Astrocyte (in vitro differentiated cells and primary cell): ENCODE data around the gene NPFFR1. TPM values are rescaled to one million over a fixed set of nuclear protein-coding genes. Genes with fewer than 3 reads are reported as not detected.

ENCODE experiments used
- DNase-seq: peaks from one replicate; pipeline ENCODE4 v3.0.0-alpha.2; 2010; ENCODE audit warnings: low read depth
- FAIRE-seq: peaks from 2 replicates; lab custom pipeline; 2011; peaks lifted over from hg19 to GRCh38; lab: Jason Lieb, UNC
- H2AFZ ChIP-seq: 2 replicates; pipeline ENCODE4 v1.6.0; 2012; ENCODE audit warnings: low read depth, low read length, inconsistent platforms
- H3K27ac ChIP-seq: 2 replicates; pipeline ENCODE4 v1.5.1; 2011; ENCODE audit warnings: low read depth, low read length, inconsistent platforms
- H3K27me3 ChIP-seq: 2 replicates; pipeline ENCODE4 v1.6.0; 2011; ENCODE audit warnings: low read length, inconsistent platforms; ENCODE audit not compliant: insufficient read depth
- H3K36me3 ChIP-seq: 2 replicates; pipeline ENCODE4 v1.5.1; 2011; ENCODE audit warnings: low read length, inconsistent platforms; ENCODE audit not compliant: insufficient read depth
- H3K4me1 ChIP-seq: 2 replicates; pipeline ENCODE4 v1.5.1; 2011; ENCODE audit warnings: low read length, inconsistent platforms; ENCODE audit not compliant: insufficient read depth
- H3K4me2 ChIP-seq: 2 replicates; pipeline ENCODE4 v1.6.0; 2012; ENCODE audit warnings: low read length, inconsistent platforms
- H3K4me3 ChIP-seq: 2 replicates; pipeline ENCODE4 v1.5.1; 2011; ENCODE audit warnings: low read depth, mild to moderate bottlenecking, low read length, inconsistent platforms; ENCODE audit not compliant: insufficient read depth
- H3K79me2 ChIP-seq: 2 replicates; pipeline ENCODE4 v1.6.0; 2012; ENCODE audit warnings: mild to moderate bottlenecking, low read length, inconsistent platforms; ENCODE audit not compliant: insufficient read depth
- H3K9ac ChIP-seq: 2 replicates; pipeline ENCODE4 v1.6.0; 2012; ENCODE audit warnings: mild to moderate bottlenecking, low read length, inconsistent platforms
- H3K9me3 ChIP-seq: 2 replicates; pipeline ENCODE4 v1.5.1; 2012; ENCODE audit warnings: low read depth, mild to moderate bottlenecking, low read length, inconsistent platforms; ENCODE audit not compliant: insufficient read depth
- H4K20me1 ChIP-seq: 2 replicates; pipeline ENCODE4 v1.6.0; 2012; ENCODE audit warnings: low read length, inconsistent platforms; ENCODE audit not compliant: insufficient read depth
- H3K27ac Mint-ChIP-seq: one replicate; pipeline ENCODE4 v1.8.0; 2021; ENCODE audit warnings: mild to moderate bottlenecking, mixed read lengths; ENCODE audit not compliant: unreplicated experiment
- H3K27me3 Mint-ChIP-seq: one replicate; pipeline ENCODE4 v1.8.0; 2021; ENCODE audit warnings: low read depth, mixed read lengths; ENCODE audit not compliant: unreplicated experiment
- H3K36me3 Mint-ChIP-seq: one replicate; pipeline ENCODE4 v1.8.0; 2021; ENCODE audit warnings: low read depth, mixed read lengths; ENCODE audit not compliant: unreplicated experiment
- H3K4me1 Mint-ChIP-seq: one replicate; pipeline ENCODE4 v1.8.0; 2021; ENCODE audit warnings: low read depth, mixed read lengths; ENCODE audit not compliant: unreplicated experiment
- H3K4me3 Mint-ChIP-seq: one replicate; pipeline ENCODE4 v1.8.0; 2021; ENCODE audit warnings: mild to moderate bottlenecking, moderate library complexity, mixed read lengths; ENCODE audit not compliant: unreplicated experiment
- H3K9me3 Mint-ChIP-seq: one replicate; pipeline ENCODE4 v1.8.0; 2021; ENCODE audit warnings: mild to moderate bottlenecking, mixed read lengths; ENCODE audit not compliant: unreplicated experiment
- CTCF ChIP-seq: IDR thresholded peaks from 2 replicates; pipeline ENCODE4 v1.5.1; 2011; ENCODE audit warnings: low read depth, mild to moderate bottlenecking, inconsistent platforms, low read length, moderate library complexity; ENCODE audit not compliant: insufficient read depth
- EZH2 ChIP-seq: IDR thresholded peaks from 2 replicates; pipeline ENCODE4 v1.6.1; 2012; ENCODE audit warnings: mild to moderate bottlenecking, low read length, inconsistent platforms; ENCODE audit not compliant: insufficient read depth
- total RNA-seq: library from RNA; stranded (reverse); gene quantifications from 2 replicates; pipeline ENCODE4 v1.2.1, GENCODE V29; 2021

NPFFR1 gene
- total RNA-seq, 1 donor from 2014 or later, result not detected

GRCh38 chr10:70311698-70312097, 27.9 kb upstream of the NPFFR1 start:
- H3K4me1 Mint-ChIP-seq, result no peaks in the 10 kb centered on the region
- DNase-seq (no peak), FAIRE-seq (no peak)

GRCh38 chr10:70309661-70310060, 25.9 kb upstream of the NPFFR1 start:
- Histone ChIP-seq H3K4me3 (no peak overlapping the region), H3K4me1 (no peaks in the 10 kb centered on the region), H2AFZ (no peak overlapping the region), H3K27me3 (no peaks in the 10 kb centered on the region), H3K79me2 (no peaks in the 10 kb centered on the region), H3K36me3 (no peaks in the 10 kb centered on the region), H3K9ac (no peak overlapping the region), H3K4me2 (no peak overlapping the region), H3K9me3 (no peaks in the 10 kb centered on the region), H3K27ac (no peak overlapping the region), H4K20me1 (no peaks in the 10 kb centered on the region)
- no peaks in the 10 kb centered on the region for H3K9me3 Mint-ChIP-seq
- TF ChIP-seq EZH2, result no peak
- no peak for TF ChIP-seq CTCF
- H3K4me3 Mint-ChIP-seq, result no peak overlapping the region
- no peak overlapping the region for H3K27ac Mint-ChIP-seq
- peaks cover 7% of the 10 kb centered on the region for H3K36me3 Mint-ChIP-seq
- H3K4me1 Mint-ChIP-seq, result no peaks in the 10 kb centered on the region
- FAIRE-seq (no peak), DNase-seq (no peak)
- peaks cover 13% of the 10 kb centered on the region for H3K27me3 Mint-ChIP-seq

More at GRCh38 chr10:70311698-70312097, 27.9 kb upstream of the NPFFR1 start:
- no peaks in the 10 kb centered on the region for H4K20me1 ChIP-seq
- H3K36me3 ChIP-seq, result no peaks in the 10 kb centered on the region
- no peak overlapping the region for H2AFZ ChIP-seq
- no peak overlapping the region for H3K4me3 ChIP-seq
- no peaks in the 10 kb centered on the region for H3K79me2 ChIP-seq
- Mint-ChIP-seq H3K27ac (no peak overlapping the region), H3K9me3 (no peaks in the 10 kb centered on the region), H3K36me3 (peaks cover 10% of the 10 kb centered on the region), H3K27me3 (peaks cover 17% of the 10 kb centered on the region), H3K4me3 (no peak overlapping the region)
- H3K9me3 ChIP-seq, result no peaks in the 10 kb centered on the region
- no peak overlapping the region for H3K9ac ChIP-seq
- no peak overlapping the region for H3K27ac ChIP-seq
- H3K4me1 ChIP-seq, result no peaks in the 10 kb centered on the region
- H3K27me3 ChIP-seq, result no peaks in the 10 kb centered on the region
- no peak overlapping the region for H3K4me2 ChIP-seq
- TF ChIP-seq EZH2 (no peak), CTCF (no peak)

GRCh38 chr10:70308121-70309060, 24.6 kb upstream of the NPFFR1 start:
- Mint-ChIP-seq H3K27me3 (peaks cover 10% of the 10 kb centered on the region), H3K9me3 (no peaks in the 10 kb centered on the region), H3K4me1 (no peaks in the 10 kb centered on the region), H3K4me3 (no peak overlapping the region), H3K27ac (no peak overlapping the region), H3K36me3 (peaks cover 2% of the 10 kb centered on the region)
- H4K20me1 ChIP-seq, result no peaks in the 10 kb centered on the region
- H3K9ac ChIP-seq, result no peak overlapping the region
- TF ChIP-seq EZH2, result no peak
- no peak for TF ChIP-seq CTCF
- FAIRE-seq (no peak), DNase-seq (no peak)
- no peaks in the 10 kb centered on the region for H3K36me3 ChIP-seq
- no peak overlapping the region for H3K4me2 ChIP-seq
- no peak overlapping the region for H3K27ac ChIP-seq
- H3K4me1 ChIP-seq, result no peaks in the 10 kb centered on the region
- no peaks in the 10 kb centered on the region for H3K27me3 ChIP-seq
- H3K4me3 ChIP-seq, result no peak overlapping the region
- H2AFZ ChIP-seq, result no peak overlapping the region
- H3K9me3 ChIP-seq, result no peaks in the 10 kb centered on the region
- no peaks in the 10 kb centered on the region for H3K79me2 ChIP-seq
